Upper lobe of right lung (tissue), 1 donor: ENCODE results near the gene TTC7B. TPM values are rescaled to one million over a fixed set of nuclear protein-coding genes. Genes with fewer than 3 reads are reported as not detected.
A peak's percentile ranks its signal among the peaks of the same experiment; 100 is the strongest.

Experiments
- ATAC-seq: fragments of 200-7000 bp; cut with Tn5 transposase; one replicate; pipeline ENCODE4 v1.9.1; 2020; ENCODE audit warnings: mild to moderate bottlenecking, moderate library complexity
- DNase-seq: peaks from one replicate; pipeline ENCODE4 v3.0.0-alpha.2; 2020
- H3K27ac ChIP-seq: fragments of 200-600 bp; one replicate; pipeline ENCODE4 v1.8.0; 2022
- H3K27me3 ChIP-seq: fragments of 200-600 bp; one replicate; pipeline ENCODE4 v1.8.0; 2022; ENCODE audit warnings: mild to moderate bottlenecking
- H3K36me3 ChIP-seq: fragments of 200-600 bp; one replicate; pipeline ENCODE4 v1.8.0; 2022
- H3K4me1 ChIP-seq: fragments of 200-600 bp; one replicate; pipeline ENCODE4 v1.8.0; 2022
- H3K4me3 ChIP-seq: fragments of 200-600 bp; one replicate; pipeline ENCODE4 v1.8.0; 2022; ENCODE audit warnings: mild to moderate bottlenecking
- H3K9me3 ChIP-seq: fragments of 200-600 bp; one replicate; pipeline ENCODE4 v1.8.0; 2022
- CTCF ChIP-seq: fragments of 200-600 bp; IDR thresholded peaks from one replicate; pipeline ENCODE4 v1.8.0; 2022; ENCODE audit warnings: antibody characterized with exemption
- intact Hi-C: fragments of 100-400 bp; cut with DNase I; formaldehyde crosslinking; loops from one replicate; pipeline ENCODE4 v1.11.0; 2022
- total RNA-seq: library from RNA; stranded (reverse); fragmentation: NEBNext Ultra II Directional; extraction: Animal tissue kit (Norgen Biotek cat#: 25700); gene quantifications from one replicate; pipeline ENCODE4 v1.2.1, GENCODE V29; 2021
- donor health status: DM: no; HTN: yes; CAD: no; lungs with severe emphysema.

Gene TTC7B
- total RNA-seq, 1 donor from 2014 or later = 41.5 TPM

- no peaks in the 10 kb centered on the region for H3K36me3 ChIP-seq
- no peak overlapping the region for H3K27ac ChIP-seq
- H3K4me3 ChIP-seq = no peak overlapping the region
- H3K9me3 ChIP-seq = no peaks in the 10 kb centered on the region
- ATAC-seq = no peak
- no peaks in the 10 kb centered on the region for H3K27me3 ChIP-seq
- no peak for DNase-seq
- intact Hi-C loops = no loop called here
- peaks cover 15% of the 10 kb centered on the region for H3K4me1 ChIP-seq
- TF ChIP-seq CTCF = no peak
Observed at GRCh38 chr14:90534838-90535555, 281.2 kb downstream of the TTC7B start.

GRCh38 chr14:90534091-90534837, 282.0 kb downstream of the TTC7B start:
- peak; percentile 78 for DNase-seq
- TF ChIP-seq CTCF = no peak
- Histone ChIP-seq H3K9me3 (no peaks in the 10 kb centered on the region), H3K4me3 (no peak overlapping the region), H3K27me3 (no peaks in the 10 kb centered on the region), H3K27ac (no peak overlapping the region), H3K36me3 (no peaks in the 10 kb centered on the region), H3K4me1 (peaks cover 15% of the 10 kb centered on the region)
- ATAC-seq = peak; percentile 75
- intact Hi-C loops = no loop called here

- H3K4me1 ChIP-seq = peaks cover 15% of the 10 kb centered on the region
- H3K27ac ChIP-seq = no peak overlapping the region
- H3K4me3 ChIP-seq = no peak overlapping the region
- DNase-seq (peak; percentile 71), ATAC-seq (peak; percentile 73)
- H3K27me3 ChIP-seq = no peaks in the 10 kb centered on the region
- no peaks in the 10 kb centered on the region for H3K36me3 ChIP-seq
- TF ChIP-seq CTCF = no peak
- H3K9me3 ChIP-seq = no peaks in the 10 kb centered on the region
- intact Hi-C loops = no loop called here
Observed at GRCh38 chr14:90533591-90534021, 282.6 kb downstream of the TTC7B start.

- DNase-seq = no peak
- H3K27ac ChIP-seq = no peak overlapping the region
Observed at GRCh38 chr14:90532826-90533525, 283.3 kb downstream of the TTC7B start.

GRCh38 chr14:90531497-90531896, 284.7 kb downstream of the TTC7B start:
- no peak for TF ChIP-seq CTCF
- intact Hi-C loops = no loop called here
- Histone ChIP-seq H3K9me3 (no peaks in the 10 kb centered on the region), H3K36me3 (no peaks in the 10 kb centered on the region), H3K4me3 (no peak overlapping the region), H3K27me3 (no peaks in the 10 kb centered on the region), H3K27ac (no peak overlapping the region), H3K4me1 (peaks cover 11% of the 10 kb centered on the region)
- DNase-seq = no peak
- no peak for ATAC-seq

More at GRCh38 chr14:90532826-90533525, 283.3 kb downstream of the TTC7B start:
- intact Hi-C loops = no loop called here
- no peaks in the 10 kb centered on the region for H3K27me3 ChIP-seq
- H3K4me3 ChIP-seq = no peak overlapping the region
- TF ChIP-seq CTCF = no peak
- no peaks in the 10 kb centered on the region for H3K9me3 ChIP-seq
- H3K36me3 ChIP-seq = no peaks in the 10 kb centered on the region
- peaks cover 15% of the 10 kb centered on the region for H3K4me1 ChIP-seq
- no peak for ATAC-seq
